Left ventricle myocardium inferior (tissue), 1 donor: ENCODE results near the gene GSX1. TPM values are rescaled to one million over a fixed set of nuclear protein-coding genes. Genes with fewer than 3 reads are reported as not detected.
A peak's percentile ranks its signal among the peaks of the same experiment; 100 is the strongest.

Experiments
- DNase-seq: peaks from one replicate; pipeline ENCODE4 v3.0.0-alpha.2; 2020
- H3K27ac ChIP-seq: fragments of 200-600 bp; replicated peaks from 2 replicates; pipeline ENCODE4 v1.8.0; 2021
- H3K27me3 ChIP-seq: fragments of 200-600 bp; 2 replicates; pipeline ENCODE4 v1.8.0; 2021; ENCODE audit warnings: low read depth
- H3K36me3 ChIP-seq: fragments of 200-600 bp; 2 replicates; pipeline ENCODE4 v1.8.0; 2021
- H3K4me1 ChIP-seq: fragments of 200-600 bp; 2 replicates; pipeline ENCODE4 v1.8.0; 2021
- H3K4me3 ChIP-seq: fragments of 200-600 bp; 2 replicates; pipeline ENCODE4 v1.8.0; 2021; ENCODE audit warnings: mild to moderate bottlenecking, moderate library complexity
- H3K9me3 ChIP-seq: fragments of 200-600 bp; replicated peaks from 2 replicates; pipeline ENCODE4 v1.8.0; 2021
- CTCF ChIP-seq: fragments of 200-600 bp; IDR thresholded peaks from 2 replicates; pipeline ENCODE4 v1.8.0; 2021; ENCODE audit warnings: antibody characterized with exemption, mild to moderate bottlenecking, borderline replicate concordance
- intact Hi-C: fragments of 100-400 bp; cut with micrococcal nuclease; formaldehyde crosslinking; loops from one replicate; pipeline ENCODE4 v1.11.0; 2022
- total RNA-seq: library from RNA; stranded (reverse); fragmentation: NEBNext Ultra II Directional; extraction: Animal tissue kit (Norgen Biotek cat#: 25700); gene quantifications from one replicate; pipeline ENCODE4 v1.2.1, GENCODE V29; 2021
- donor health status: DM: no; HTN: yes; CAD: no; lungs with severe emphysema.

Gene GSX1
- total RNA-seq, 1 donor from 2014 or later: not detected

DNA sequence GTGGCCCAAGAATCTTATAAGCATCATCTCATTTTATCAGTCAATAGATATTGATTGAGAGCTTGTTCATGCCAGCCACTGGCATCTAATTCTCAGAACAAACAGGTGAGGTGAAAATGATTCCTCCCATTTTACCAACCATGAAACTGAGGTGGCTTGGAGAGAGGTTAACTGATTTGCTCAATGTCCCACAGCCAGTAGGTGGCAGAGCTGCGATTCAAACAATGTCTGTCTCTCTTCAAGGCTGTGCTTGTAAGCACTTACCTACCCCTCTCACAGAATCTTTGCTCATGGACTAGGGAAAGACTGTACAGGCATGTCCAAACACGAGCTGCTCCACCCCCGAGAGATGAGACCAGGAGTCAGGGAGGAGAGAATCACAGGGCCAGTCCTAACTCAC is 21.5 kb upstream of the GSX1 start:
- peak; percentile 36 for TF ChIP-seq CTCF
- no peak for DNase-seq
- H3K4me3 ChIP-seq: no peak overlapping the region
- H3K4me1 ChIP-seq: peaks cover 6% of the 10 kb centered on the region
- no peaks in the 10 kb centered on the region for H3K9me3 ChIP-seq
- peaks cover 90% of the 10 kb centered on the region for H3K27me3 ChIP-seq
- H3K27ac ChIP-seq: no peak overlapping the region
- intact Hi-C loops: no loop called here
- no peaks in the 10 kb centered on the region for H3K36me3 ChIP-seq

DNA sequence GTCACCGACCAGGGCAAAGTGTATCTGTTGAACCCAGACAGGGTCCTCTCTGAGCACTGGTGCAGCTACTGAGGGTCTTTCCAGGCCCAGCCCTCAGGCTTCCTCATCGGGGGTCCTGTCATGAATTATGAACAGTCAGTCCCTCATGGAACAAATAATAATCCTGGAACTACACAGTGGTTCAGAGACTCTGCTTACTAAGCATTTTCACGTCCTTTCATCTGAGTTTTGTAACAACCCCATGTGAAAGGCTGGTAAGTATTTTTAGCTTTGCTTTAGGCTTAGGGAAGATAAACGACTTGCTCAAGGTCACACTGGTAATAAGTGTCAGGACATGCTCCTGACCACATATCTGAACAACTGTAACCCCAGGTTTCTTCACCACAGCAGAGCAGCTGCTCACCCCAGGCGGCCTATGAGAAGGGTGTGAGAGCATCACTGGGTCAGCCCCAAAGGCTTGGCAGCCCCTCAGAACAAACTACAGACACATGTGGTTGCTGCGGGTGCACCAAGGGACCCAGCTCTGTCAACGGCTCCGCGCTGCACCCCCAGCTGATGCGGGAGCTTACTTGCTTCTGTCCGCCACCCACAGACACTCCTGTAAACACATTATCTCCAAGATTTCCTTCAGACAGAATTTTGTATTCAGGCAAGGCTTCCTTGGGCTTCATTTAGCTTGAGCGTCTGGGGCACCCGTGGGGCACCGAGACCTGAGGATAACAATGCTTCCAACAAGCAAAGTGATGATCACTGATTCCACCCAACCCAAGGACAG is 19.4 kb upstream of the GSX1 start:
- no peak for DNase-seq
- Histone ChIP-seq H3K4me3 (no peak overlapping the region), H3K27ac (no peak overlapping the region), H3K9me3 (no peaks in the 10 kb centered on the region), H3K36me3 (no peaks in the 10 kb centered on the region), H3K4me1 (peaks cover 6% of the 10 kb centered on the region), H3K27me3 (peaks cover 91% of the 10 kb centered on the region)
- intact Hi-C loops: no loop called here
- no peak for TF ChIP-seq CTCF

DNA sequence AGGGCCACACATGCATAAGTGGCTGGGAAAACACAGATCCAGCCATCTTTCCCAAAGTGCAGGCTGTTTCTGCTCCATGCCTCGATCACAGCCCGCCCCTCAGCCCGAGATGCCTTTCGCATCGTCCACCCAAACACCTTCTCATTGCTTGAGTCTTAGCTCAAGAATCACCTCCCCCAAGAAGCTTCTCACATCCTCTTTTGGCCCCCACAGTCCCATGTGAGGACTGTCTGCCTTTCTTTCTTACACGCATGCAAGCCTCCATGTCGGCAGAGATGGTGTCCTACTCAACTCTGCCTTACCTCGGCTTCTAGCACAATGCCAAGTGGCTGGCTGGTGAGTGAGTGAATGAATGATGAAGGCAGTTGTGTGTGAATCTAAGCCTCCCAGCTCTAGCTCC is 18.1 kb upstream of the GSX1 start:
- intact Hi-C loops: no loop called here
- H3K9me3 ChIP-seq: no peaks in the 10 kb centered on the region
- no peak for DNase-seq
- H3K36me3 ChIP-seq: no peaks in the 10 kb centered on the region
- H3K4me1 ChIP-seq: peaks cover 6% of the 10 kb centered on the region
- TF ChIP-seq CTCF: no peak
- peaks cover 91% of the 10 kb centered on the region for H3K27me3 ChIP-seq
- H3K4me3 ChIP-seq: no peak overlapping the region
- no peak overlapping the region for H3K27ac ChIP-seq

DNA sequence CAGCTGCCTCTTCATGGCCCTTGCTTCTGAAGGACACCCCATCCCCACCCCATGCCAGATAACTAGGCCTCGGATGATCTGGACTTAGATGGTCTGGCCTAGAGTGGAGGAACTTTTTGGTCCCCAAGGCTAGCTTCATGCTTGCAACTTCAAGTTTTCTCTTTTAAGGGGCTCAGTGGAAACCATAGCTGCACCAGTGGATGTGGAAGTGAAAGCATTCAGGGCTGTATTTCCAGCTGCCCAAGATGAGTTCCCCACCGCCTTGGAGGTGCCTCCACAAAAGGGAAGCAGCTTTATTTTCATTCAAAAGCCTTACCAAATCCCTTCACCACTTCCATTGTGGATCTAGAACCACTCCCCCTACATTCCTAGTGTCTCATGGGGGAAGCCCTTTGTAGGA is 17.6 kb upstream of the GSX1 start:
- Histone ChIP-seq H3K27ac (no peak overlapping the region), H3K27me3 (peaks cover 93% of the 10 kb centered on the region), H3K9me3 (no peaks in the 10 kb centered on the region), H3K36me3 (no peaks in the 10 kb centered on the region), H3K4me3 (no peak overlapping the region), H3K4me1 (peaks cover 6% of the 10 kb centered on the region)
- intact Hi-C loops: no loop called here
- no peak for TF ChIP-seq CTCF
- no peak for DNase-seq

DNA sequence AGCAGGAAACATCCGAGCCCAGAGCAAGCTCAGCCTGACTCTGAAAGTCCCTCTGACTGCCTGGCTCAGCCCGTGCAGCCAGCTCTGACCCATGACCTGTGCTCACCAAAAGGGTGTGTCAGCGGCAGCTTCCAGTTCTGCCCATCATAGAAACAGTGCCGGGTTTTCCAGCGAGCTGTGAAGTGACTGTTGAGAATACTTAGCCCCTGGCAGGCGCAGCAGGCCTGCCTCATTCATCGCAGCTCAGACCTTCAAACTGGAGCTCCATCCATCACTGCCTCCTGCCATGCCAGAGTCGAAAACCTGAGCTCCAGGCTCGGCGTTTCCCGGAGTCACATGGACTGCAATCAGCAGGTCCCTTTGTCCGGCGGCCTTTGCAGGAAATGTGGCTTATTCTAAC is 16.3 kb upstream of the GSX1 start:
- no peak overlapping the region for H3K27ac ChIP-seq
- intact Hi-C loops: no loop called here
- peaks cover 6% of the 10 kb centered on the region for H3K4me1 ChIP-seq
- no peak for DNase-seq
- H3K4me3 ChIP-seq: no peak overlapping the region
- peaks cover 94% of the 10 kb centered on the region for H3K27me3 ChIP-seq
- H3K9me3 ChIP-seq: no peaks in the 10 kb centered on the region
- H3K36me3 ChIP-seq: no peaks in the 10 kb centered on the region
- no peak for TF ChIP-seq CTCF
